GM12875 (cell line): Measurements from ENCODE around the gene EDAR.
A peak's percentile ranks its signal among the peaks of the same experiment; 100 is the strongest.

ENCODE experiments used
- H3K4me3 ChIP-seq: one replicate; pipeline ENCODE4 v1.5.1; 2011; ENCODE audit warnings: low read depth, low read length, control low read depth
- TF ChIP-seq, protein P1 (sequence below): IDR thresholded peaks from 2 replicates; pipeline ENCODE4 v1.5.1; 2011; ENCODE audit warnings: low read depth, mild to moderate bottlenecking, control low read depth, inconsistent platforms, low read length, moderate library complexity, borderline replicate concordance; ENCODE audit not compliant: insufficient read depth

Gene EDAR

GRCh38 chr2:108988796-108989713 is at the start of gene EDAR:
Gene EDAR (minus strand): TSS chr2:108989220. CDS start chr2:108931014, 58,206 bp downstream.
- H3K4me3 ChIP-seq: no peak within 1 kb of the TSS
- TF ChIP-seq, protein P1, sequence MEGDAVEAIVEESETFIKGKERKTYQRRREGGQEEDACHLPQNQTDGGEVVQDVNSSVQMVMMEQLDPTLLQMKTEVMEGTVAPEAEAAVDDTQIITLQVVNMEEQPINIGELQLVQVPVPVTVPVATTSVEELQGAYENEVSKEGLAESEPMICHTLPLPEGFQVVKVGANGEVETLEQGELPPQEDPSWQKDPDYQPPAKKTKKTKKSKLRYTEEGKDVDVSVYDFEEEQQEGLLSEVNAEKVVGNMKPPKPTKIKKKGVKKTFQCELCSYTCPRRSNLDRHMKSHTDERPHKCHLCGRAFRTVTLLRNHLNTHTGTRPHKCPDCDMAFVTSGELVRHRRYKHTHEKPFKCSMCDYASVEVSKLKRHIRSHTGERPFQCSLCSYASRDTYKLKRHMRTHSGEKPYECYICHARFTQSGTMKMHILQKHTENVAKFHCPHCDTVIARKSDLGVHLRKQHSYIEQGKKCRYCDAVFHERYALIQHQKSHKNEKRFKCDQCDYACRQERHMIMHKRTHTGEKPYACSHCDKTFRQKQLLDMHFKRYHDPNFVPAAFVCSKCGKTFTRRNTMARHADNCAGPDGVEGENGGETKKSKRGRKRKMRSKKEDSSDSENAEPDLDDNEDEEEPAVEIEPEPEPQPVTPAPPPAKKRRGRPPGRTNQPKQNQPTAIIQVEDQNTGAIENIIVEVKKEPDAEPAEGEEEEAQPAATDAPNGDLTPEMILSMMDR: peak; percentile 59

GRCh38 chr2:109033171-109033570 is 44.2 kb upstream of the EDAR start:
- TF ChIP-seq, protein P1: no peak
- no peak overlapping the region for H3K4me3 ChIP-seq

- TF ChIP-seq, protein P1: no peak
- H3K4me3 ChIP-seq: peak overlapping the region; percentile 43
These were observed 43.3 kb upstream of the EDAR start for GRCh38 chr2:109032229-109032820.

GRCh38 chr2:109031476-109032228 is 42.6 kb upstream of the EDAR start:
- TF ChIP-seq, protein P1: no peak
- H3K4me3 ChIP-seq: peak overlapping the region; percentile 43

- TF ChIP-seq, protein P1: no peak
- H3K4me3 ChIP-seq: peak overlapping the region; percentile 43
These were observed 42.0 kb upstream of the EDAR start for GRCh38 chr2:109030870-109031475.

- TF ChIP-seq, protein P1: no peak
- no peak overlapping the region for H3K4me3 ChIP-seq
These were observed 40.6 kb upstream of the EDAR start for GRCh38 chr2:109029490-109030201.
